ENCODE measurements around the gene TMEM145. TPM values are rescaled to one million over a fixed set of nuclear protein-coding genes. Genes with fewer than 3 reads are reported as not detected.

TMEM145 gene
- total RNA-seq, 1 experiment from 2014 or later = 1.5 TPM

- no peaks in the 10 kb centered on the region for H3K9me3 Mint-ChIP-seq (ENCODE audit: low read depth, unreplicated experiment)
- BruUV-seq (replicated peaks) = no TSS peak
- DNase-seq = no peak
- no peak overlapping the region for H3K27ac Mint-ChIP-seq (ENCODE audit: unreplicated experiment)
- H3K4me3 Mint-ChIP-seq (ENCODE audit: low read depth, unreplicated experiment) = no peak overlapping the region
- peaks cover 26% of the 10 kb centered on the region for H3K4me1 Mint-ChIP-seq (ENCODE audit: low read depth, unreplicated experiment)
- intact Hi-C loops (cut with micrococcal nuclease; ENCODE audit: unreplicated experiment) = loop anchor here (10.0 kb wide), 1 partner anchor 219 kb away; no protein-coding TSS in a partner anchor
- TF ChIP-seq CTCF (IDR thresholded peaks at IDR 0.05; ENCODE audit: unreplicated experiment) = no peak
- peaks cover 44% of the 10 kb centered on the region for H3K27me3 Mint-ChIP-seq (ENCODE audit: unreplicated experiment)
- H3K36me3 Mint-ChIP-seq (ENCODE audit: insufficient read depth, unreplicated experiment) = peaks cover 18% of the 10 kb centered on the region
- CTCF ChIA-PET = no interaction called here
Measured at GRCh38 chr19:42323473-42323851, 10.4 kb downstream of the TMEM145 start.

GRCh38 chr19:42323852-42324654, 10.9 kb downstream of the TMEM145 start:
- peaks cover 18% of the 10 kb centered on the region for H3K36me3 Mint-ChIP-seq (ENCODE audit: insufficient read depth, unreplicated experiment)
- CTCF ChIA-PET = no interaction called here
- no peak for TF ChIP-seq CTCF (IDR thresholded peaks at IDR 0.05; ENCODE audit: unreplicated experiment)
- intact Hi-C loops (cut with micrococcal nuclease; ENCODE audit: unreplicated experiment) = loop anchor here (10.0 kb wide), 1 partner anchor 219 kb away; no protein-coding TSS in a partner anchor
- no peak overlapping the region for H3K27ac Mint-ChIP-seq (ENCODE audit: unreplicated experiment)
- H3K4me3 Mint-ChIP-seq (ENCODE audit: low read depth, unreplicated experiment) = peak overlapping the region; percentile 84
- peaks cover 44% of the 10 kb centered on the region for H3K27me3 Mint-ChIP-seq (ENCODE audit: unreplicated experiment)
- H3K9me3 Mint-ChIP-seq (ENCODE audit: low read depth, unreplicated experiment) = no peaks in the 10 kb centered on the region
- BruUV-seq (replicated peaks) = no TSS peak
- peaks cover 29% of the 10 kb centered on the region for H3K4me1 Mint-ChIP-seq (ENCODE audit: low read depth, unreplicated experiment)
- DNase-seq = peak; percentile 43

- BruUV-seq (replicated peaks) = no TSS peak
- peak overlapping the region; percentile 69 for H3K27ac Mint-ChIP-seq (ENCODE audit: unreplicated experiment)
- peaks cover 29% of the 10 kb centered on the region for H3K4me1 Mint-ChIP-seq (ENCODE audit: low read depth, unreplicated experiment)
- peak overlapping the region; percentile 84 for H3K4me3 Mint-ChIP-seq (ENCODE audit: low read depth, unreplicated experiment)
- TF ChIP-seq CTCF (IDR thresholded peaks at IDR 0.05; ENCODE audit: unreplicated experiment) = peak; percentile 88
- no peaks in the 10 kb centered on the region for H3K9me3 Mint-ChIP-seq (ENCODE audit: low read depth, unreplicated experiment)
- intact Hi-C loops (cut with micrococcal nuclease; ENCODE audit: unreplicated experiment) = loop anchor here (1.0 to 10.0 kb wide), 2 partner anchors 80 to 220 kb away; no protein-coding TSS in a partner anchor
- peaks cover 44% of the 10 kb centered on the region for H3K27me3 Mint-ChIP-seq (ENCODE audit: unreplicated experiment)
- CTCF ChIA-PET = no interaction called here
- DNase-seq = no peak
- peaks cover 18% of the 10 kb centered on the region for H3K36me3 Mint-ChIP-seq (ENCODE audit: insufficient read depth, unreplicated experiment)
Measured at GRCh38 chr19:42324655-42325307, 11.7 kb downstream of the TMEM145 start.

GRCh38 chr19:42325308-42325895, 12.3 kb downstream of the TMEM145 start, which contains the start of gene MEGF8:
Gene MEGF8 (plus strand): TSS chr19:42325635. CDS start chr19:42326244, 609 bp downstream.
- H3K27me3 Mint-ChIP-seq (ENCODE audit: unreplicated experiment) = peaks cover 38% of the 10 kb centered on the region
- BruUV-seq (replicated peaks) = no TSS peak
- peak within 1 kb of the TSS; percentile 69 for H3K27ac Mint-ChIP-seq (ENCODE audit: unreplicated experiment)
- peak; percentile 99 for DNase-seq
- intact Hi-C loops (cut with micrococcal nuclease; ENCODE audit: unreplicated experiment) = loop anchor here (1.0 to 10.0 kb wide), 2 partner anchors 81 to 221 kb away; no protein-coding TSS in a partner anchor
- H3K36me3 Mint-ChIP-seq (ENCODE audit: insufficient read depth, unreplicated experiment) = peaks cover 18% of the 10 kb centered on the region
- peak within 1 kb of the TSS; percentile 84 for H3K4me3 Mint-ChIP-seq (ENCODE audit: low read depth, unreplicated experiment)
- no peak for TF ChIP-seq CTCF (IDR thresholded peaks at IDR 0.05; ENCODE audit: unreplicated experiment)
- H3K4me1 Mint-ChIP-seq (ENCODE audit: low read depth, unreplicated experiment) = peaks cover 29% of the 10 kb centered on the region
- CTCF ChIA-PET = no interaction called here
- no peaks in the 10 kb centered on the region for H3K9me3 Mint-ChIP-seq (ENCODE audit: low read depth, unreplicated experiment)

Data from Calu3 (cell line).